Nephron progenitor cell (in vitro differentiated cells): Measurements from ENCODE around the gene CASP2.

Experiments used
- DNase-seq: peaks from one replicate; pipeline ENCODE4 v3.0.0; 2021
- H3K27ac Mint-ChIP-seq: 2 replicates; pipeline ENCODE4 v1.8.0; 2021; ENCODE audit warnings: mild to moderate bottlenecking, moderate library complexity, mixed read lengths
- H3K27me3 Mint-ChIP-seq: 2 replicates; pipeline ENCODE4 v1.8.0; 2021; ENCODE audit warnings: mild to moderate bottlenecking, low read depth, mixed read lengths; ENCODE audit not compliant: poor library complexity
- H3K36me3 Mint-ChIP-seq: 2 replicates; pipeline ENCODE4 v1.8.0; 2021; ENCODE audit warnings: low read depth, mixed read lengths
- H3K4me1 Mint-ChIP-seq: 2 replicates; pipeline ENCODE4 v1.8.0; 2021; ENCODE audit warnings: mixed read lengths
- H3K4me3 Mint-ChIP-seq: 2 replicates; pipeline ENCODE4 v1.8.0; 2021; ENCODE audit warnings: mild to moderate bottlenecking, moderate library complexity, mixed read lengths
- H3K9me3 Mint-ChIP-seq: 2 replicates; pipeline ENCODE4 v1.8.0; 2021; ENCODE audit warnings: mild to moderate bottlenecking, moderate library complexity, mixed read lengths
- CTCF ChIP-seq: fragments of 200-600 bp; sonication (generic); IDR thresholded peaks from 2 replicates; pipeline ENCODE4 v1.5.0; 2021; ENCODE audit warnings: antibody characterized with exemption

The CASP2 gene

GRCh38 chr7:143321734-143322133 is 33.6 kb downstream of the CASP2 start:
- Mint-ChIP-seq H3K36me3 (no peaks in the 10 kb centered on the region), H3K4me3 (no peak overlapping the region), H3K9me3 (no peaks in the 10 kb centered on the region), H3K27ac (no peak overlapping the region), H3K27me3 (peaks cover 11% of the 10 kb centered on the region), H3K4me1 (peaks cover 67% of the 10 kb centered on the region)
- no peak for DNase-seq
- TF ChIP-seq CTCF: no peak

GRCh38 chr7:143322760-143323633 is 34.8 kb downstream of the CASP2 start:
- no peaks in the 10 kb centered on the region for H3K36me3 Mint-ChIP-seq
- H3K4me3 Mint-ChIP-seq: no peak overlapping the region
- peak; percentile 23 for DNase-seq
- peaks cover 59% of the 10 kb centered on the region for H3K4me1 Mint-ChIP-seq
- H3K9me3 Mint-ChIP-seq: no peaks in the 10 kb centered on the region
- H3K27ac Mint-ChIP-seq: peak overlapping the region; percentile 97
- H3K27me3 Mint-ChIP-seq: peaks cover 11% of the 10 kb centered on the region
- TF ChIP-seq CTCF: no peak

GRCh38 chr7:143323653-143324052 is 35.5 kb downstream of the CASP2 start:
- no peaks in the 10 kb centered on the region for H3K9me3 Mint-ChIP-seq
- H3K4me1 Mint-ChIP-seq: peaks cover 56% of the 10 kb centered on the region
- H3K27me3 Mint-ChIP-seq: peaks cover 7% of the 10 kb centered on the region
- no peak for TF ChIP-seq CTCF
- no peak overlapping the region for H3K4me3 Mint-ChIP-seq
- H3K27ac Mint-ChIP-seq: no peak overlapping the region
- H3K36me3 Mint-ChIP-seq: no peaks in the 10 kb centered on the region
- peak; percentile 15 for DNase-seq

- no peaks in the 10 kb centered on the region for H3K9me3 Mint-ChIP-seq
- H3K27me3 Mint-ChIP-seq: peaks cover 5% of the 10 kb centered on the region
- no peak for DNase-seq
- no peak overlapping the region for H3K4me3 Mint-ChIP-seq
- TF ChIP-seq CTCF: no peak
- H3K36me3 Mint-ChIP-seq: no peaks in the 10 kb centered on the region
- H3K27ac Mint-ChIP-seq: no peak overlapping the region
- peaks cover 45% of the 10 kb centered on the region for H3K4me1 Mint-ChIP-seq
These were observed 37.1 kb downstream of the CASP2 start for GRCh38 chr7:143325240-143325639.

GRCh38 chr7:143327903-143328302 is 39.8 kb downstream of the CASP2 start:
- DNase-seq: no peak
- Mint-ChIP-seq H3K27ac (peak overlapping the region; percentile 8), H3K4me3 (no peak overlapping the region), H3K27me3 (peaks cover 4% of the 10 kb centered on the region), H3K36me3 (no peaks in the 10 kb centered on the region), H3K9me3 (no peaks in the 10 kb centered on the region), H3K4me1 (peaks cover 31% of the 10 kb centered on the region)
- no peak for TF ChIP-seq CTCF
